Measurements from ENCODE around the gene SLC19A3.

Gene SLC19A3

GRCh38 chr2:227665189-227665940 is 52.5 kb downstream of the SLC19A3 start:
- TF ChIP-seq GATA2 (IDR thresholded peaks at IDR 0.05; ENCODE audit: low read depth, low read length) (no peak), GATA3 (IDR thresholded peaks at IDR 0.05; ENCODE audit: low read depth, low read length) (no peak)

- TF ChIP-seq GATA3 (IDR thresholded peaks at IDR 0.05; ENCODE audit: low read depth, low read length) (no peak), GATA2 (IDR thresholded peaks at IDR 0.05; ENCODE audit: low read depth, low read length) (no peak)
These were observed 56.0 kb downstream of the SLC19A3 start for GRCh38 chr2:227661827-227662226.

- TF ChIP-seq GATA3 (IDR thresholded peaks at IDR 0.05; ENCODE audit: low read depth, low read length) (no peak), GATA2 (IDR thresholded peaks at IDR 0.05; ENCODE audit: low read depth, low read length) (no peak)
These were observed 56.7 kb downstream of the SLC19A3 start for GRCh38 chr2:227661025-227661649.

- TF ChIP-seq GATA2 (IDR thresholded peaks at IDR 0.05; ENCODE audit: low read depth, low read length) (no peak), GATA3 (IDR thresholded peaks at IDR 0.05; ENCODE audit: low read depth, low read length) (no peak)
These were observed 60.5 kb downstream of the SLC19A3 start for GRCh38 chr2:227657199-227657845.

GRCh38 chr2:227655454-227655853 is 62.4 kb downstream of the SLC19A3 start:
- no peak for TF ChIP-seq GATA2 (IDR thresholded peaks at IDR 0.05; ENCODE audit: low read depth, low read length)

GRCh38 chr2:227654426-227654825 is 63.4 kb downstream of the SLC19A3 start:
- TF ChIP-seq GATA2 (IDR thresholded peaks at IDR 0.05; ENCODE audit: low read depth, low read length) (no peak), GATA3 (IDR thresholded peaks at IDR 0.05; ENCODE audit: low read depth, low read length) (no peak)

- TF ChIP-seq GATA2 (IDR thresholded peaks at IDR 0.05; ENCODE audit: low read depth, low read length), result no peak
These were observed 64.4 kb downstream of the SLC19A3 start for GRCh38 chr2:227653419-227653818.

- TF ChIP-seq GATA3 (IDR thresholded peaks at IDR 0.05; ENCODE audit: low read depth, low read length), result no peak
- TF ChIP-seq GATA2 (IDR thresholded peaks at IDR 0.05; ENCODE audit: low read depth, low read length), result no peak
These were observed 73.8 kb downstream of the SLC19A3 start for GRCh38 chr2:227643990-227644551.

- TF ChIP-seq GATA3 (IDR thresholded peaks at IDR 0.05; ENCODE audit: low read depth, low read length) (no peak), GATA2 (IDR thresholded peaks at IDR 0.05; ENCODE audit: low read depth, low read length) (no peak)
These were observed 75.2 kb downstream of the SLC19A3 start for GRCh38 chr2:227642656-227643055.

- TF ChIP-seq GATA2 (IDR thresholded peaks at IDR 0.05; ENCODE audit: low read depth, low read length), result no peak
- no peak for TF ChIP-seq GATA3 (IDR thresholded peaks at IDR 0.05; ENCODE audit: low read depth, low read length)
These were observed 83.6 kb downstream of the SLC19A3 start for GRCh38 chr2:227634201-227634600.

Data from SH-SY5Y (cell line).